Measurements from ENCODE around the gene LPIN3. TPM values are rescaled to one million over a fixed set of nuclear protein-coding genes. Genes with fewer than 3 reads are reported as not detected.

LPIN3 gene
- total RNA-seq, 1 donor from 2014 or later = 17.5 TPM

DNA sequence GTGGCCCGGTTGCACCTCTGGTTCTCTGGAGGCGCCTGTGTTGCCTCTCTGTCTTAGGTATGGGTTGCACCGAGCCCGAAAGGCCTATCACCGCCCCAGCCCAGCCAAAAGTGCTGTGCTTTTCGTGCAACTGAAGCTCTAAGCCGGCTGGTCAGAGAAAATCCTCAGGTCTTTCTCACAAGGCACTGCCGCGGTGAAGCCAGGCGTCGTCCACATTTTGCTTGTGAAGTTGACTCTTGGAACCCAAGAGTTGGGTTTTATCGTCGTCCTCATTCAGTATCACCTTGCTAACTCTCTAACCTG lies 26.7 kb downstream of the LPIN3 start:
- Mint-ChIP-seq H3K27ac (no peak overlapping the region), H3K4me1 (ENCODE audit: unreplicated experiment) (peaks cover 10% of the 10 kb centered on the region), H3K36me3 (no peaks in the 10 kb centered on the region), H3K9me3 (peaks cover 5% of the 10 kb centered on the region), H3K4me3 (peak overlapping the region; percentile 88), H3K27me3 (peaks cover 34% of the 10 kb centered on the region)
- TF ChIP-seq, protein P1, sequence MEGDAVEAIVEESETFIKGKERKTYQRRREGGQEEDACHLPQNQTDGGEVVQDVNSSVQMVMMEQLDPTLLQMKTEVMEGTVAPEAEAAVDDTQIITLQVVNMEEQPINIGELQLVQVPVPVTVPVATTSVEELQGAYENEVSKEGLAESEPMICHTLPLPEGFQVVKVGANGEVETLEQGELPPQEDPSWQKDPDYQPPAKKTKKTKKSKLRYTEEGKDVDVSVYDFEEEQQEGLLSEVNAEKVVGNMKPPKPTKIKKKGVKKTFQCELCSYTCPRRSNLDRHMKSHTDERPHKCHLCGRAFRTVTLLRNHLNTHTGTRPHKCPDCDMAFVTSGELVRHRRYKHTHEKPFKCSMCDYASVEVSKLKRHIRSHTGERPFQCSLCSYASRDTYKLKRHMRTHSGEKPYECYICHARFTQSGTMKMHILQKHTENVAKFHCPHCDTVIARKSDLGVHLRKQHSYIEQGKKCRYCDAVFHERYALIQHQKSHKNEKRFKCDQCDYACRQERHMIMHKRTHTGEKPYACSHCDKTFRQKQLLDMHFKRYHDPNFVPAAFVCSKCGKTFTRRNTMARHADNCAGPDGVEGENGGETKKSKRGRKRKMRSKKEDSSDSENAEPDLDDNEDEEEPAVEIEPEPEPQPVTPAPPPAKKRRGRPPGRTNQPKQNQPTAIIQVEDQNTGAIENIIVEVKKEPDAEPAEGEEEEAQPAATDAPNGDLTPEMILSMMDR (conservative IDR thresholded peaks at IDR 0.05) = no peak
- no peak for DNase-seq (ENCODE audit: extremely low spot score, unreplicated experiment)

DNA sequence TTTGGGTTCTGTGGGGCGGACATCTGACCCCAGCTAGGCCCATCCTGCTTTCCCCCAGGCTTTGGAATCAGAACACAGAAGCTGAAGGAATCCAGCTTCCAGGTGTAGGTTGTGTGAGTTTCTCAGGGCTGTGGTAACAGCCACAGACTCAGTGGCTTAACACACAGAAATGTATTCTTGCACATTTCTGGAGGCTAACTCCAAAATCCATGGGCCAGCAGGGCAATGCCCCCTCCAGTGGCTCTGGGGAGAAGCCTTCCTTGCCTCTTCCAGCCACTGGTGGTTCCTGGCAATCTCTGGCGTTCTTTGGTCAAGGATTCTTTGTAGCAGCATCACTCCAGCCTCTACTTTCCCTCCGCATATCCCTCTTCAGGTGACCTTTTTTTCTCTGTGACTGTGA lies 27.3 kb downstream of the LPIN3 start:
- peak overlapping the region; percentile 88 for H3K4me3 Mint-ChIP-seq

DNA sequence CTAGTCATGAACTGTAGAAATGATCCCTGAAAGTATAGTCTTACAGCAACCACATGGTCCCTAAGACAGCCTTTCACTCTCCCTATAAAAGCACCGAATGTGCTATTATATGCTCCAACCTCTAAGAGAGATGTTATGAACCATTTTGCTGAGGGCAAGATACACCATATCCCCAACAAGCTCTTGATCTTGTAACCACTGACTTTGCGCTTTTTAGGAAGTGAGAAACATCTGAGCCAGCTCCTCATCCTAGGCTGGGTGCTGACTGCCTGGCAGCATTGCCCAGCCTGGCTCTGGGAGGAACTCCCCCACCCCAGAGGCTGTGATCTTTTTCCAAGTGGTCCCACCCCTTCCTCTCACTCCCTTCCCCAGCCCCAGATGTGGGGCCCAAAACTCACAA lies 29.1 kb downstream of the LPIN3 start:
- no peaks in the 10 kb centered on the region for H3K36me3 Mint-ChIP-seq
- peaks cover 27% of the 10 kb centered on the region for H3K4me1 Mint-ChIP-seq (ENCODE audit: unreplicated experiment)
- H3K9me3 Mint-ChIP-seq = peaks cover 5% of the 10 kb centered on the region
- H3K4me3 Mint-ChIP-seq = peak overlapping the region; percentile 41
- peaks cover 44% of the 10 kb centered on the region for H3K27me3 Mint-ChIP-seq
- DNase-seq (ENCODE audit: extremely low spot score, unreplicated experiment) = no peak
- H3K27ac Mint-ChIP-seq = no peak overlapping the region
- TF ChIP-seq, protein P1 (conservative IDR thresholded peaks at IDR 0.05) = no peak

More for the DNA sequence above, 27.3 kb downstream of the LPIN3 start:
- peaks cover 14% of the 10 kb centered on the region for H3K4me1 Mint-ChIP-seq (ENCODE audit: unreplicated experiment)
- TF ChIP-seq, protein P1 (conservative IDR thresholded peaks at IDR 0.05) = no peak
- H3K27me3 Mint-ChIP-seq = peaks cover 38% of the 10 kb centered on the region
- H3K27ac Mint-ChIP-seq = no peak overlapping the region
- no peak for DNase-seq (ENCODE audit: extremely low spot score, unreplicated experiment)
- H3K36me3 Mint-ChIP-seq = no peaks in the 10 kb centered on the region
- H3K9me3 Mint-ChIP-seq = peaks cover 5% of the 10 kb centered on the region

DNA sequence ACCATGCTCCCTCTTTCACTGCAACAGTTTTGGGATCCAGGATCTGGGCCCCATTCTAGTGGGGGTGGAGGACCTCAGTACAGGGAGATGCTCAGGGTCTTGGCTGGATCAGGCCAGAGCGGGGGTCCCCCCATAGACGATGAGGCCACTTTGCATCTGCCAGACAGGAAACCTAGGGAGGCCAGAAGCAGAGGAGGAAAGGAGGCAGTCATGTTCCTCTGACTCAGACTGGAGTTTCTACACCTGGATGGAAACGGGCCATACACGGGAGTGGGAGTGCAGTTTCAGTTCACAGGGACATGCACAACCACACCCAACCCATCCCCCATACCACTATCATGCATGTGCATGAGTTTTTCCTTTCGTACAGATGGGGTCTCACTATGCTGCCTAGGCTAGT lies 29.6 kb downstream of the LPIN3 start:
- H3K27ac Mint-ChIP-seq = no peak overlapping the region
- H3K4me3 Mint-ChIP-seq = no peak overlapping the region
- DNase-seq (ENCODE audit: extremely low spot score, unreplicated experiment) = no peak
- H3K27me3 Mint-ChIP-seq = peaks cover 39% of the 10 kb centered on the region
- peaks cover 26% of the 10 kb centered on the region for H3K4me1 Mint-ChIP-seq (ENCODE audit: unreplicated experiment)
- TF ChIP-seq, protein P1 (conservative IDR thresholded peaks at IDR 0.05) = no peak
- H3K36me3 Mint-ChIP-seq = no peaks in the 10 kb centered on the region
- H3K9me3 Mint-ChIP-seq = peaks cover 5% of the 10 kb centered on the region

DNA sequence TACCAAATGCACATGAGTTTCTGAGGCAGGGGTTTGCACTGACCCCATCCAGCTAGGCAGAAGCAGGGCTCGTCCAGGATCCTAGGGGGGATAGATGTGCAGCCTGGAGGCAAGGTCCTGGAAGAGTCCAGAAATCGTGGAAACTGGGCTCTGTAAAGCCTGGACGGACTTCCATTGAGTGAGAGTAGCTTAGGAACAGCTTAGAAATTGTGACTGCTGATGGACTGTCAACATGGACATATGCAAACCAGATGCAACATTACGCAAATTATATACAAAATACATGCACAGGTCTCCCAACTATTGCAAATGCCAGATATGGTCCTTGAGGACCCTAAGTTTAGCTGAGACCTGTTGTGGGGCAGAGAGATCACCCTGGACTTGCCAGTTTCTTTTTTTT lies 30.8 kb downstream of the LPIN3 start:
- peaks cover 5% of the 10 kb centered on the region for H3K9me3 Mint-ChIP-seq
- H3K36me3 Mint-ChIP-seq = no peaks in the 10 kb centered on the region
- H3K4me1 Mint-ChIP-seq (ENCODE audit: unreplicated experiment) = peaks cover 21% of the 10 kb centered on the region
- peaks cover 34% of the 10 kb centered on the region for H3K27me3 Mint-ChIP-seq
- no peak overlapping the region for H3K4me3 Mint-ChIP-seq
- TF ChIP-seq, protein P1 (conservative IDR thresholded peaks at IDR 0.05) = no peak
- DNase-seq (ENCODE audit: extremely low spot score, unreplicated experiment) = no peak
- H3K27ac Mint-ChIP-seq = no peak overlapping the region

DNA sequence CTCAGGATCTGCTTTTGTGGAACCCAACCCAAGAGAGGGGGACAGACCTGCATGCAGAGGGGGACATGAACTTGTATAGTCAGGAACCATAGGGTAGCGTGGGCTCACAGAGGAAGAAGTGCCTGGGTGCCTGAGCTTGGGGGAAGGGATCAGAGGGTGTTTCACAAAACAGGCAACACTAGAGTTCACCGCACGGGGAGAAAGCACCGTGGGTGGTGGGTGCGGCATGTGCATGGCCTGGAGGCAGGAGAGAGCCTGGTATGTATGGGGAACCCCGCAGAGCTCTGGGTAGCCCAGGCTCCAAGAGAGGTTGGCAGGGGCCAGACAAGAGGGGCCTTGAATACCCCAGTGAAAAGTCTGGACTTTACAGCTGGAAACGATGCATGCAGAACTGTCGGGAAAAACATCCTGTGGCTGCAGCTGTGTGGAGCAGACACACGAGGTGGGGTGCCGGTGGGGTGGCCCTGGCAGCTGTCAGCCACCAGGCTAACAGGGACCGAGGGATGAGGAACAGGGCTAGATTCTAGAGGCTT lies 32.7 kb downstream of the LPIN3 start:
- TF ChIP-seq, protein P1 (conservative IDR thresholded peaks at IDR 0.05) = no peak
- Mint-ChIP-seq H3K36me3 (no peaks in the 10 kb centered on the region), H3K4me3 (peak overlapping the region; percentile 14), H3K27me3 (peaks cover 26% of the 10 kb centered on the region), H3K9me3 (peaks cover 5% of the 10 kb centered on the region), H3K27ac (no peak overlapping the region), H3K4me1 (ENCODE audit: unreplicated experiment) (peaks cover 21% of the 10 kb centered on the region)
- DNase-seq (ENCODE audit: extremely low spot score, unreplicated experiment) = no peak

Data from type B pancreatic cell (in vitro differentiated cells).